Muscle of back (tissue), 11 donors: ENCODE results near the gene MOB3C. TPM values are rescaled to one million over a fixed set of nuclear protein-coding genes. Genes with fewer than 3 reads are reported as not detected.

Experiments
- DNase-seq, 3 donors: peaks; one replicate each; pipeline versions ENCODE4 v3.0.0 to v3.0.0-alpha.2; 2013
- polyA plus RNA-seq, 10 donors: library from polyadenylated mRNA; unstranded; fragments of 120-200 nt; gene quantifications; one replicate each; pipeline ENCODE4 v1.2.1, GENCODE V29; 2013; ENCODE audit not compliant: insufficient read length in 10 of 10

The MOB3C gene
- polyA plus RNA-seq, 10 donors, result 11.5 to 15.7 (median 12.7) TPM

DNA sequence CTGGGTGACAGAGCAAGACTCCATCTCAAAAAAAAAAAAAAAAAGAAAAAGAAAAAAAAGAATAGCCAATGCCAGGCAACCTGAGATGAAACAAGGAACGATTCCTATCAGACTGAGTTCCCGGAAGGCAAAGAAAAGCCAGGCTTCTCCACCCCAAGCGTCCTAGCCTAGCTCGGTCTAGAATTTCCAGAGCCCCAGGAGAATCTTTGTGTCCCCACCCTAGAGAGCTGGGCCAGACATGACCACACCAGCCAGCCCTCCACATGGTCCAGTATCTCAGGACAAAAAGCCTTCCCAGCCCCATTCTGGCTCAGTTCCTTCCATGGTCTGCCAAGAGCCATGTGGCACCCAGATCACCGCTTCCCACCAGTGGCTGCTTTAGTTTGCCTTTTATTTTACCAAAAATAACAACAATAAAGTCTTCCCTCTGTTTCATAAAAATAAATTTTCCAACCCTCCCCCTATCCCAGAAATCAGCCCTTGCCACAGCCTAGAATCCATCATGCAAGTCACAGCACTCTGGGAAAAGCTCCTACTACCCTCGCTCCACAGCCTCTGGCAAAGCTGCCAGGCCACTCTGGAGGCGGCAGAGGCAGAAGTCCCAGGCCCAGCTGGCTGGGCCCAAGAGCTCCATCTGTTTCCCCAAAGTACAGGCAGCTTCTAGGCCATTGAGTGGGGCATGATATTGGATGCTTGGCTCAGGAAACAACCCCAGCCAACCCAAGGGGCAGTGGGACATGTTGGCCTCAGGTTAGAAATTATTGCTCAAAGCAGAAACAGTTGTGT is 9.1 kb downstream of the MOB3C start:
- no peak for DNase-seq

DNA sequence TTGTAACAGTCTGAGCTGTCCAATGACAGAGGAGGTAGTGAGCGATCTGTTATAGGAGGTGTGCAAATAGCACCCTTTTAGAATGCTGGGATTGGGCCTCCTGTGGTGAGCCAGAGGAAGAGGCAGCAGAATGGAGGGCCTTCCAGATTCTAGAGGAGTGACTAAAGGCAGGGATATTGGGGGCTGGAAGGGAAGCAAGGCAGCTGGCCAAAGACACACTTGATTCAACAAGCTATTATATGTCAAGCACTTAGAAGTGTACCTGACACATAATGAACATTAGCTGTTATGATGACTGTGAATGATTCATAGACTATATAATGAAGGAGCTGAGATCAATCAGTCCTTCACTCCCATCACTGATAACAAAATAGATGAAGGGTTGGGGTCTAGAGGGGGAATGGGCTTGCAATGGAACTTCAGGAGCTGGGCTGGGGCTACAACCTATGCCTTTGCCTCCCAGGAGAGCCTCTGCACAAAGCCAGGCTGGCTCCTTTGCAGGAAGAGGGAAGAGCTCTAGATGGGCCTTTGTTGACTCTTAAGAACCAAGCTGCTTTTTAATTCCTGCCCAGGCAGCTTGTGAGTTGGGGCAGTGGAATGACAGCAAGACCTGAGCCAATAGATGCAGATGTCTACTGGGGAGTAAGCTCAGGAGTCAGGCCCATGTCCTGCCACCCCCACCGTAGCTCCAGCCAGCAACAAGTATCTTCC is 10.2 kb downstream of the MOB3C start:
- DNase-seq, result no peak

DNA sequence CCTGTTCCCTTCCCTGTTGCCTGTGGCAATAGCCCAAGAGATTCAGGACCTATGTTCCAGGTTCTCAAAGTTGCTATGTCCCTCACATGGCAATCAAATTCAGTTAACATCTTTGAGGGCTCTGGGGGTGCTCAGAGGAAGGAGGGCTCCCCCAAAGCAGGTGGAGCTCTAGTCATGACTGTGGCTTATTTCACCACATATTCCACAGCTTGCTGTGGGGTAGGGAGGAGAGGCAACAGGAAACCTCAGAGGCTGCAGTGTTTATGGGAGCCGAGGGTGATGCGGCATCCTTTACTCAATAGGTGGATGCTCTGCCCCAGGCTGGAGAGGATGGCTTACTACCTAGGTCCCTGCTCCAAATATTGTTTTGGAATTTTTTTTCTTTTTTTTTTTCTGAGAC is 11.4 kb downstream of the MOB3C start:
- no peak for DNase-seq

DNA sequence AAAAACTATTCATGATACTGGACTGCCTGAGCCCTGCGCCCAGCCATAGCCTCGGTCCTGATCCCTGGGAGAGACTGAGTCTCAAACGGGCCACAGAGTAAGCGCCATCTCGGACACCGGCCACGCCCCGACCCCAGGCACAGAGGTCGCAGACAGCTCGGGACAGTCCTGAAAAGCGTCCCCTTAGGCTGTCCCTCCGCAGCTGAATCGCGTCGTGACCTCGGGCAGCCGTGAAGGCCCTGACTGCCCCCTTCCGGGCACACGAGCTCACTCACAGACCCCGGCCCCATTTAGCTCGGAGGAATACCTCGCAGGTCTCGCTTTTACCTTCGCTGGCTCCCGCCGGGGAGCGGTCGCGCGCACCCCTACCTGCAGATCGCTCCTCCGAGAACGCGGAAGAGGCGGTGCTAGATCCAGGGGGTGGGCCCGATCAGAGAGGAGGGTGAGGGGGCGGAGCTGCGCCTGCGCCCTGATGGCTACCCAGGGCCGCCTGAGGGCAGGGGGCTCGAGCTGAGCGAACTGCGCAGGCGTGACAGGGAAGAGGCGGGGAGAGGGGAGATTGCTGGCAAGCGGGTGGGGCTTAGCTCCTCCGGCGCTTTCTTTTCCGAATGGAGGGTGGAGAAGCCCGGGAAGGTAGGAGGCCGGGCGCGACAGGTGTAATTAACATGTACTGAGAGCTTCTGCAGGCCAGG is 12.6 kb downstream of the MOB3C start, which contains the start of gene MKNK1:
MKNK1 (minus strand) TSS at position 411 of the 692 bp plus-strand sequence. CDS start 20,941 bp downstream, outside the sequence.
- DNase-seq, result peak; percentile 96 to 99 (median 98)

DNA sequence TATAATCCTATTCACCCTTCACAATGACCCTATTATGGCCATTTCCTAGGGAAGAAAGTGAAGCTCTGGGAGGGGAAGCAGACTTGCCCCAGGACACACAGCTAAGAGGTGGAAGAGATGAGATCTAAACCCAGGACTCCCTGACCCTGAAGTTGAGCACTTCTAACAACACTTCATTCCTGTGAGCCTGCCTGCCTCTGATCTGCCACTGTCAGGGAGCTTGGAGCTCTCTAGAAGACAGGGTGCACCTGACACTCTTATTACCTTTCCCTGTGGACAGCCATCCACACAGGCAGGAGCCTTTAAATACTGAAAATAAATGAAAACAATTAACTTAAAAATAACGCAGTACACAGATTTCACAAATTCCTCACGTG is 13.1 kb downstream of the MOB3C start:
- DNase-seq, result no peak

DNA sequence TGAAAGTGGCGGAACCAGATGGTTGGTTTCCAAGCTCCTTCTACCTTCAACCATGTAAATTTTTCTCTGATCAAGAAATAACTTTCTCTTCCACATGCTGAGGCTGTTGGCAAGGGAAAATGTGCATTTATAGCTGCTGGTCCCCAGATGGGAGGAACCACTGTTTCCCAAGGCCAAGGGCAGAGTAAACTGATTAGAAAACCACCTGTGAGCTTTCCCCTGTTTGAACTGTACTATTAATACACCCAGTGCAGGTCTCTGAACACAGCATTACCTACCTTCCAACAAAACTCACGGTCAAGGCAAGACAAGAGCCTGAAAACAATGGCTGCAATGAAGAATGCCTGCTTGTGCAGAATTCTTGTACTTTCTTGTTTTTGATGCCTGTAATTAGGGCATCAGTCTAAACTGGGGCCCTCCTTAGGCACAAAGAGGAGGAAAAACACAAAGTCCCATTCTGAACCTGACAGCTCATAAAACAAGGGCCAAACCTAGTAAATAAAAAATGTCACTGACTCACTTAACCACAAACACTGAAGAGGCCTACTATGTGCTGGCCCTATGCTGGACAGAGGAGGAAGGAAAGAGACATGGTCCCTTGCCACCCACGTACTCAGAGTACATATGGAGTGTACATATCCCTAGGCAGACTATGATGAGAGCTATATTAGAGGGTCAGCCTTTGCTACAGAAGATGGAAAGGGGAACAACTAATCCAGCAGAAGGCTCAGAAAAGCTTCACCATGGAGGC is 15.2 kb downstream of the MOB3C start:
- no peak for DNase-seq

DNA sequence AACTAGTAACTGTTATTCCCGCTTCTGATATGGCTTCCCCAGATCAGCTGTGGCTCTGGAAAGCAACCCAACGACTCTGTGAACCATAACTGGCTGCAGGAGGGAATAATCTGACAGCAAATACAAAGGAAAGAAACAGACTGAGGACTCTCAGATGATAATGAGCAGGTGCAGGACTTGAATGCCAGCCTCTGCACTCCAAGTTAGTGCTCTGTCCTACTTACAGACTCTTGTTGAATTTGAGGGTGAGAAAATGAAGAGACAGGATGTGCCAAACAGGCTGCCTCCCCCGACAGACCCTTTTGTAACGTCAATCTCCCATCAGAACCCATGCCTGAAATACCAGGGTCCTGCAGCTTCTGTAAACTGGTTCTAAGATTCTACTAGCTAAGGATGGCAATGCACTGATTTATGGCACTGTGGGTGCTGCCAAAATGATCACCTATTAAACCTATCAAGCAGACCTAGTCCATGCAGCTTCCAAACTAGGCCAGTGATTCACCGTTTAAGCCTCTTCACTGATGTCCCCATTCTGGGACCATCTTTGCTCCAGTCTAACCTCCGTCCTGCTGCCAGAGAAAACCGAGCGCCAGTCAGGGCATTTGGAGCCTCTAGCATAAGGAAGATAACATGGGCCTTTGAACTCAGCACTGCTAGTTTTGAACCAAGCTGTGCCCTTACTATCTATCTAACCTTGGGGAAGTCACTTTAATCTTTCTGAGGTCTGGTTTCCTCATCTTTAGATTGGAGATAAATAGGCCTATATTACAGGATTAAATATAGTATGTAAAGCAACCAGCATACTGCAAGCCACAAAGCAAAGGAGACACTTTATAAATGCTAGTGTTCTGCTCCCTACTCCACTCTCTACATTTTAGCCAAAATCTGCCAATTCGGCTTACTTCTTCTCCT is 17.3 kb downstream of the MOB3C start:
- DNase-seq, result no peak

DNA sequence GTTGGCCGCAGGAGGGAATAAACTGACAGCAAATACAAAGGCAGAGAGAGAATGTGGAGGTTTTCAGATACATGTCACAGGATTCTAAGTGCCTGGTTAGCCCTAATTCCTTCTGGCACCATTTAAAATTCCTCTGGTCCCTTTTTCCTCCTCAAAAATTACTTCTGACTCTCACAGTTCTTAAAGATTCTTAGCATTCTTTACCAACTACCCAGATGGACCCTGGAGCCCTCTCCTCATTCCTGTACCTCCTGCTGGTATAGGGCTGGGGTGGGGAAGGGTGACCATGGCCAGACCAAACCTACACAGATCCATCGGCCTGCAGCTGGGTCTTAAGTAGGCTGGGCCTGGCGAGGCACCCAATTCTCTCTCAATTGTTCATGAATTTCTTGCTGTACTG is 19.8 kb downstream of the MOB3C start:
- no peak for DNase-seq

DNA sequence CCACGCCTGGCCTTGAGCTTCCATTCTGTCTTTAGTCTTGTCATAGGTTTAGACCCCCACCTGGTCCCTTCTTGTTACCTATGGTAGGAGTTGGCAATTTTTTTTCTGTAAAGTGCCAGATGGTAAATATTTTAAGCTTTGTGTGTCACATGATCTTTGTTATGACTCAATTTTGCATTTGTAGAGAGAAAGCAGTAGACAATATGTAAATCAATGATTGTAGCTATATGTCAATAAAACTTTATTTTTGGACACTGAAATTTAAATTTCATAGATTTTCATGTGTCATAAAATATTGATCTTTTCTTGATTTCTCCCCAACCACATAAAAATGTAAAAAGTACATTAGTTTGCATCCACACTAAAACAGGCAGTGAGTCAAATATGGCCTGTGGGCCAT is 20.6 kb downstream of the MOB3C start:
- DNase-seq, result no peak

DNA sequence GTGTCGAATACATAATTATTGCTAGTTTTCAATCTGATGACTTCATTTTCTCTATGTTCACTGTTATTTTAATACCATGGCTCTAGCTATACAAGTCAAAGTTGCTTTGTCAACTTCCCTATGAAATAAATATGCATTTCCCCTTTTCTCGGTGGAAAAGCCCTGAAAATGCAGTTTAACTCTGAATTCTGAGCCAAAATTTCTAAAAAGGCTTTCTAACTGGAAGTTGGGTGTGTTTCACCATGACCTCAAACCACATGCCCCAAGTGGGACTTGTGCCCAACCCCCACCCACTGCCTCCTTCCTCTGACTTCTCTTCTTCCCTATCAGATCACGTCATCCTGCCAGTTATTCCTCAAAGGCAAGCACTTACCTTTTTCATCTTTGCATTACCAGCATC is 21.5 kb downstream of the MOB3C start:
- peak in 2 of 3 donors; percentile 47 to 65 for DNase-seq

DNA sequence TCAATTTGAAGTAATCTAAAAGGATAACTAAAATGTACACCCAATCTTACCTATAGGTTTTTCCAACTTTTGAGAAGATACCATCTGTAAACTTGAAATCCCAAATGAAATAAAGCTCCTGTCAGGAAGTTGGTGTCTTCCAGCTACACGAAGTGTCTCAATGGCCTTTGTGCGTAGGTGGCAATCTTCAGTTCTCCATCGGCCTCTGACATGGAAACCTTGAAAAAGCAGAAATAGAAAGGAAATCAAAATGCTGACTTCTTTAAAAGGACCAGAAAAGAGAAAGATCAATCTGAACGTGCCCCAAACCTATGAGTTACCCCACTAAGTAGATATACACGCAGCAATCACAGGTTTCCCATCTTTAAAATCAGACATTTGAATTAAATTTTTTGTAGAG is 22.5 kb downstream of the MOB3C start:
- DNase-seq, result no peak

DNA sequence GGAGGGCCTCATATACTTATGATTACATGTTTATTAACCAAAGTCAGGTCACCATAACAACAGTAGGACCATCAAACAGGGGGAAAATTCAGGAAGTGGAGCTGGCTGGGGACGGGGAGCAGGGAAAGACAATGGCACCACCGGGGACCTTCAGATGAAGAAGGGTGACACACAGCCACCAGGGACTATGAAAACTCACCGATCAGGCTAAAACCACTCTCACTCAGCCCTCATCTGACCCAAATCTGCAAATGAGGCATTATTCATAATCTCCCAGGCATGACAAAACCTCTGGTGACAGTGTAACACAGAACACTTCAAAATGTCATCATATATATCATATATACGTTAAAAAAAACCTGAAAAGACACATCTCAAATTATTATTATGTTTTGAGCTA is 23.8 kb downstream of the MOB3C start:
- DNase-seq, result no peak

DNA sequence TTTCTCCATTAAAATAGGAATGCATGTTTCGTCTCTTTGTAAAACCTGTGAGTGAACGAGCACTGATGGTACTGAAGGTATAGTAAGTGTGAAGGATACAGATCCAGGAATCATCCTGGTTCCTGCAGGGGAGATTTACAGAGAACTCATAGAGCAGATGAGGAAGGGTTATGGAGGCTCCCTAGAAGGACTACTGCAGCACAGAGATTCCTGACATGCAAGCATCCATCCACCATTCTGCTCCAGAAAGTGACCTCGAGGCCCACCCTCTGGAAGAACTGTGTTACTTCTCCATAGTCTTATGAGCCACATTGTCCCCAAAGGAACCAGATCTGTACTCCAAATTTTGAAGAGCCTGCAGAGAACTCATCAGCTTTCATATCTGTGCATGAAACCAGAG is 27.1 kb downstream of the MOB3C start:
- no peak for DNase-seq

DNA sequence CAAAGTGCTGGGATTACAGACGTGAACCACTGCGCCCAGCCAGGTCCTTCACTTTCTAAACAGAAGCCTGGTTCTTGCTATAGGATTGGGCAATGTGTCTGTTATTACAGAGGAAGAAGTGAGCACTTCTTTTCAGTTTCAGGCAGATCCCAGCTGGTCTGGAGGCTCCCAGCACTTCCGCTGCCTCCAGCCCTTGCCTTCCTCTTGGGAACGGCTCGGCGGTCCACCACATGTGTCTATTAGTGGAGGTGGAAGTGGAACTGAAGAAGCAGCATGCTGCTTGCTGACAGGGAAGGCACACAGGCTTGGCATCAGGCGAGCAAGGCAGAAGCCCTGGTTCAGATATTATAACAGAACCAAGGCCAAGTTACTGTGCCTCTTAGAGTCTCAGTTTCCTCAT is 29.5 kb downstream of the MOB3C start:
- DNase-seq, result peak in 1 of 3 donors; percentile 47

DNA sequence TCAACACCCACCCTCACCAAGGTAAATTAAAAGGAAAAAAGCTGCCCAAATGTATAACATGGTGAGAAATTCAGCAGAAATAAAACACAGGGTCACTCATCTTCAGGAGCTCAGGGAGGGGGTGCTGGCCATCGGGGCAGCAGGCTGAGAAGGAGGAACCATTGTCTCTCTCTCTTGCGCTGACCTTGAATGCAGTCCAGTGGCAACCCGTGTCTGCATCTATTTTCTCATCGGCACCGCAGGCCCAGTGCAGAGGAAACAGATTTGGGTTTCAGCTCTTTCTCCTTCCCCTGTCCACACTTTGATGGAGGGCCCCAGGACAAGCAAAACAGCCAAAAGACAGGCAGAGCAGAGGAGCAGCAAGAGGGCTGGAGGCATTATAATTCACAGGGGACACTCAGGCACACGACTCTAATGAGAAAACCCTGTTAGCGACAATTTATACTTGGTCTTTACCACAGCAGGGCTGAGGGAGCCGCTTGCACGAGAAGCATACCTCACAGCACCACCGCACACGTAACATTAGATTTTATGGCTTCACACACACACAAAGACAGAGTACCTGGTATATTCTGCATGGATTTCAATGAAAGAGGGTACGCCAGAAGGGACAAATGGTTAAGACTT is 31.2 kb downstream of the MOB3C start:
- no peak for DNase-seq

DNA sequence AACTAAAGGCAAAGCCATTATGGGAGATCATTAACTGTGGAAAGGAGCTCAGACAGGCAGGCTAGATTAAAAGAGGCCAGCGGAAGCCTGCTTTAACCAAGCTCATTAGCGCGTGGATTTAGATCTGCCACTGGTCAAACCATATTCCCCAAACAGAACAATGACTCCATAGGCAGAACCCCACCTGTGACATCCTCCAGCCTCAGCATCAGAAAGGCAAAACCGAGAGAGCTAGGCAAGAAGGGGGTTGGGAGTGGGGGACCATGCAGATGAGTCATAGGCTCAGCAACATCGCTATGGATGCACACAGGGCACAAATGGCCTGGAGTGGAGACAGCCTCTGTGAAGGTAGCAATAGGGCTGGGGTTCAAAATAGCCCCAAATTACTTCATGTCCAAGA is 33.1 kb downstream of the MOB3C start:
- DNase-seq, result no peak

DNA sequence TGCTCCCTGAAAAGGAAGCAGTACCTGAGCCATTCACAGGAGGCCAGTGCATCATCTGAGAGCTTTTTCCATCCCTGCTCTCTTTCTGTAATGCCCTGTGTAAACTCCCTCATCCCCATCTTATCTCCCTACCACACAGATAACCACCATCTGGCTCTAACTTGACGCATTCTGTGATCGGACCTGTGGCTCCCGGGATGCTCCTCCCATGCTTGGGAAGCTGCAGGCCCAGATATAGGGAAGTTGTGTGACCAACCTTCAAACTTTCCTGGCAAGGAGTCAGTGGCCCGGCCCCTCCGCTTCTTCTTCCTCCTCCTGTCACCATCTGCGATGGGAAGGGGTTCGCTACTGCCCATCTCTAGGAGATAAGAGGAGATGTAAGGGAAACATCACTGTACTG is 33.6 kb downstream of the MOB3C start:
- no peak for DNase-seq

DNA sequence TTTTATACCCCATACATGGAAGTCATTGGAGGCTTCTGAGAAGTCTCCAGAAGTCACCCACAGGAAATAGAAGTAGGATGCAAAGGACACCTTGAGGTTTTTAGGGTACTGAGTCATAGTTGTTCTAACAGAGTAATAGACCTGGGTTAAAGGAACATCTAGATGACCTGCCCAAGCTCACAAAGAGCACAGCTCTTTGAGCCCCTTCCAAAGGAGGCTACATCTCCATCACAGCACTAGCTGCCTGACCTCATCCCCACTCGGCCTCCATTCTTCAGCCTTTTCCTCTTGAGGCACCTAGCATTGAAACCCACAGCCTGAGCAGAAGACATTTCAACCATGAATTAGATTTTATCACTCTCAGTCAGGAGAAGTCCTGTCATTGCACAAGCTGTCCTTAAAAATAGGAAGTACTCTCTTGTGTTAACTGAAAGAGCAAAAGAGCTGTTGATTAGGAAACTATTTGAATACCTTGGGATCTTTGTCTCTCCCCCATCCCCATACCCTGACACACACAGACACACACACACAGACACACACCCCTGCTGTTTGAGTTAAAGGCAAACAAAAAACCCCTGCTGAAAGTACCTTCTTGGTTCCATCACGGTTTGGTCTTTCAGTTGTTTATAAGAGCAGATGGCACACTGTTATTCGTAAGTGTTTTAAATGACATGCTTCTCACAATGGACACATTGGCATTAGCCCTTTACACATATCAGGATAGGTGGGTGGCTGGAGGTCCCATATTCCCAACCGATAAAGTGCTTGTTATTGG is 34.7 kb downstream of the MOB3C start:
- no peak for DNase-seq

DNA sequence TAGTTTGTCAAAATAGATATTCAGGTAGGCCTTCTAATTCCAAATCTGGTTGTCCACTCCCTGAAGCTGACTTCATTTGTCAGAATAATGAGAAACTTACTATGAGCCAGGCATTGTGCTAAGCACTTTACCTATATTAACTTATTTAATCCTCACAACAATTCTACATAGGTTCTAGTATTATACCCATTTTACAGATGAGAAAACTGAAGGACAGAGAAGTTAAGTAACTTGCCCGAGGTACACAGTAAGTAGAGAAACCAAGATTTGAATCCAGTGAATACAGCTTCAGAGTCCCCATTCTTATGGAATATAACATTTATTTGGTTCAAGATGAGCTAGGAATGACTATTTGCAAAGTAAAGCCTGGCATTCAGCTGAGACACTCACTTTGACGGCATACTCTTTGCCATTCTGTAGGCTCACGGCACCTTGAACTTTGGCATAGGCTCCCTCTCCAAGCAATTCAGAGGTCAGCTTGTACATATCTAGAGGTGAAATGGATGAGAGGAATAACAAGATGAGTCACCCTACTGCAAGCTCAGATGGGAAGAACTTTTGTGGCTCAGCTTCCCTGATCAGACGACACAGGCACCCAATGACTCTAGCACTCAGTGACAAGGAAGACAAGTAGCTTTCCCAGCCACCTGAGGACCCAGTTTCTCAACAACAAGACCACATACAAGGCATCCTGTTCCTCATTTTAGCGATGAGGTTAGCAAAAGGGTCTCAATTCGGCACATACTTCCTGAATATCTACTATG is 36.3 kb downstream of the MOB3C start:
- DNase-seq, result no peak
